Tibial artery (tissue), 4 donors: ENCODE data around the gene TMPO.

ENCODE experiments used
- DNase-seq, 2 donors: peaks; one replicate each; pipeline ENCODE4 v3.0.0-alpha.2; 2019
- H3K27ac ChIP-seq, 2 donors: fragments of 200-600 bp; sonication (generic) in 1 of 2; 1 replicate in 1 of 2; 2 replicates in 1 of 2; pipeline ENCODE4 v1.5.1; 2018 to 2019; ENCODE audit warnings: mild to moderate bottlenecking in 1 of 2
- H3K27me3 ChIP-seq, 2 donors: fragments of 200-600 bp; sonication (generic) in 1 of 2; one replicate each; pipeline versions ENCODE4 v1.5.1 to v1.6.0; 2016 to 2019
- H3K36me3 ChIP-seq, 3 donors: fragments of 200-600 bp; sonication (generic) in 2 of 3; one replicate each; pipeline ENCODE4 v1.5.1; 2016 to 2019; ENCODE audit warnings: mild to moderate bottlenecking in 2 of 3
- H3K4me1 ChIP-seq, 4 donors: fragments of 200-600 bp; sonication (generic) in 2 of 4; 1 replicate in 3 of 4; 2 replicates in 1 of 4; pipeline ENCODE4 v1.5.1; 2016 to 2019
- H3K4me3 ChIP-seq, 2 donors: fragments of 200-600 bp; sonication (generic) in 1 of 2; 1 replicate in 1 of 2; 2 replicates in 1 of 2; pipeline ENCODE4 v1.5.1; 2018 to 2019; ENCODE audit warnings: mild to moderate bottlenecking in 2 of 2
- H3K9me3 ChIP-seq, 3 donors: fragments of 200-600 bp; sonication (generic) in 1 of 3; one replicate each; pipeline ENCODE4 v1.5.1; 2016 to 2019
- CTCF ChIP-seq, 2 experiments: fragments of 200-600 bp in 1 of 2; fragments of 450-650 bp in 1 of 2; IDR thresholded peaks; one replicate each; pipeline ENCODE4 v1.5.1; 2017 to 2019; ENCODE audit warnings: antibody characterized with exemption in 2 of 2, mild to moderate bottlenecking in 1 of 2, moderate library complexity in 1 of 2
- intact Hi-C: fragments of 100-400 bp; cut with DNase I; formaldehyde crosslinking; loops from one replicate; pipeline ENCODE4 v1.15.0; 2023; ENCODE audit warnings: low total_unique reads

Gene TMPO

GRCh38 chr12:98515287-98516110 lies at the start of gene TMPO:
TSS of gene TMPO (plus strand) at chr12:98515590. CDS start at chr12:98515868, 278 bp downstream.
- Histone ChIP-seq H3K36me3 (no peaks in the 10 kb centered on the region), H3K9me3 (no peaks in the 10 kb centered on the region), H3K4me1 (peaks cover 0 to 32% (median 13%) of the 10 kb centered on the region in 4 donors), H3K4me3 (peak within 1 kb of the TSS; percentile 66 to 98), H3K27me3 (no peaks in the 10 kb centered on the region), H3K27ac (peak within 1 kb of the TSS; percentile 93 to 99)
- peak; percentile 88 to 96 for DNase-seq
- intact Hi-C loops, result no loop called here
- TF ChIP-seq CTCF (IDR thresholded peaks at IDR 0.05), result no peak

GRCh38 chr12:98465950-98466602 lies 49.3 kb upstream of the TMPO start:
- TF ChIP-seq CTCF (IDR thresholded peaks at IDR 0.05), result no peak
- Histone ChIP-seq H3K27ac (no peak overlapping the region), H3K4me3 (no peak overlapping the region), H3K9me3 (no peaks in the 10 kb centered on the region), H3K36me3 (no peaks in the 10 kb centered on the region), H3K4me1 (peaks cover 0 to 7% (median 0%) of the 10 kb centered on the region in 4 donors), H3K27me3 (no peaks in the 10 kb centered on the region)
- intact Hi-C loops, result no loop called here
- no peak for DNase-seq

GRCh38 chr12:98466640-98467400 lies 48.6 kb upstream of the TMPO start:
- Histone ChIP-seq H3K27ac (no peak overlapping the region), H3K27me3 (no peaks in the 10 kb centered on the region), H3K9me3 (no peaks in the 10 kb centered on the region), H3K4me1 (peaks cover 0 to 7% (median 0%) of the 10 kb centered on the region in 4 donors), H3K36me3 (no peaks in the 10 kb centered on the region), H3K4me3 (no peak overlapping the region)
- TF ChIP-seq CTCF (IDR thresholded peaks at IDR 0.05), result no peak
- no peak for DNase-seq
- intact Hi-C loops, result no loop called here

- Histone ChIP-seq H3K4me3 (no peak overlapping the region), H3K9me3 (no peaks in the 10 kb centered on the region), H3K4me1 (peaks cover 0 to 7% (median 0%) of the 10 kb centered on the region in 4 donors), H3K27ac (no peak overlapping the region), H3K36me3 (no peaks in the 10 kb centered on the region), H3K27me3 (no peaks in the 10 kb centered on the region)
- intact Hi-C loops, result no loop called here
- TF ChIP-seq CTCF (IDR thresholded peaks at IDR 0.05), result no peak
- no peak for DNase-seq
Measured at GRCh38 chr12:98469109-98469508, 46.3 kb upstream of the TMPO start.

GRCh38 chr12:98470469-98471082 lies 44.8 kb upstream of the TMPO start:
- intact Hi-C loops, result no loop called here
- no peaks in the 10 kb centered on the region for H3K36me3 ChIP-seq
- DNase-seq, result no peak
- H3K27ac ChIP-seq, result no peak overlapping the region
- no peaks in the 10 kb centered on the region for H3K27me3 ChIP-seq
- no peaks in the 10 kb centered on the region for H3K9me3 ChIP-seq
- H3K4me3 ChIP-seq, result no peak overlapping the region
- no peak for TF ChIP-seq CTCF (IDR thresholded peaks at IDR 0.05)
- H3K4me1 ChIP-seq, result peaks cover 0 to 11% (median 3%) of the 10 kb centered on the region in 4 donors
